Measurements from ENCODE around the gene ANKRD18B. TPM values are rescaled to one million over a fixed set of nuclear protein-coding genes. Genes with fewer than 3 reads are reported as not detected.
"Not testable (repeated sequence)": the region's sequence is repeated elsewhere in the genome, so short reads cannot be mapped to it uniquely, and the experiment has no call there.

The ANKRD18B gene
- total and polyA plus RNA-seq, 2 of the 8 experiments (the other 6 are each of a cell fraction or from before 2014, with no cell fraction given), result 1.6 to 13.8 TPM

DNA sequence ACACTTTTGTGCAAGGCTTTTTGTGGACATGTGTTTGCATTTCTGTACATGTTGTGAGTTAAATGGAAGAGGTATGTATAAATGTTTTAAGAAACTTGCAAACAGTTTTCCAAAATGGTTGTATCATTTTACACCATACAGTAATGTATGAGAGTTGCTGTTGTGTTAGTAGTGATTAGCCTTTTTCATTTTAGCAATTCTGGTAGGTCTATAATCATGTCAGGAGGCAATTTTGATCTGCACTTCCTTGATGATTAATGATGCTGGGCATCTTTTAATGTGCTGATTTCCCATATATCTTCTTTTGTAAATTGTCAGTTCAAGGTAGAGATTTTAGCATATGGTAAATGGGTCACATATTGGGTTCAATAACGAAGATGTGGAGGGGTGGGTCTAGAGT is 87.3 kb downstream of the ANKRD18B start (continued):
- no peak for TF ChIP-seq RFX5 (IDR thresholded peaks at IDR 0.05; ENCODE audit: borderline replicate concordance, low read depth, low read length)
- no peak for TF ChIP-seq EP300 (IDR thresholded peaks at IDR 0.05; ENCODE audit: borderline replicate concordance in 1 of 2, low read depth in 2 of 2, low read length in 2 of 2)
- TF ChIP-seq ZNF274 (IDR thresholded peaks at IDR 0.05; ENCODE audit: borderline replicate concordance, extremely low read depth, low read length), result no peak
- no peak for TF ChIP-seq YY1 (IDR thresholded peaks at IDR 0.05; ENCODE audit: low read depth, low read length)
- TF ChIP-seq BACH1 (IDR thresholded peaks at IDR 0.05; ENCODE audit: low read length), result no peak
- no peak for TF ChIP-seq EGR1 (IDR thresholded peaks at IDR 0.05; ENCODE audit: borderline replicate concordance, low read depth, low read length)
- TF ChIP-seq ATF3 (IDR thresholded peaks at IDR 0.05; ENCODE audit: insufficient read depth, low read depth, low read length), result no peak
- TF ChIP-seq HDAC2 (IDR thresholded peaks at IDR 0.05; ENCODE audit: borderline replicate concordance in 1 of 2, low read depth in 2 of 2, low read length in 2 of 2), result no peak

DNA sequence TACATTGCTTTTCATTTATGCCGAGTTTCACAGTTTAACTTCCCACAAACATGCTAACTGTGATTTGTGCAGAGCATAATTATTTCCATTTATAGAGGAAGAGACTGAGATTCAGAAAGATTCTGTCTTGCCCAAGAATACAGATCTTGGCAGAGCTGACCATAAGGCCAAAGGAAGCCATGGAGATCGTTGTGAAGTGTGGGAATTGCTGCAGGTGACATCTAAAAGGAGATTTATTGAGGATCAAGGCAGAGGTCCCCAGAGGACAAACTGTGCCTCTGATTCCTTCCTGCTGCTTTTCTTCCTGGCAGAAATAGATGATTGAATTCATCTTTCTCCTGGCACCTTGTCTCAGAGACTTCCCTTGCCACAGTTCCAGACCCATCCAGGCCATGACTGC is 88.4 kb downstream of the ANKRD18B start:
- H3K56ac ChIP-seq (replicated peaks; ENCODE audit: insufficient read length, low read depth, low read length); H2BK15ac ChIP-seq (ENCODE audit: low read length); H3K27ac ChIP-seq (ENCODE audit: low read depth, low read length); H2AFZ ChIP-seq (ENCODE audit: low read length); H3K9ac ChIP-seq (replicated peaks in 1 of 4; ENCODE audit: extremely low read depth in 1 of 4, low read depth in 3 of 4, low read length in 3 of 4); H3K23ac ChIP-seq (ENCODE audit: insufficient read length); H3K79me2 ChIP-seq (ENCODE audit: control insufficient read depth in 1 of 2, insufficient read depth in 2 of 2, low read length in 2 of 2); H3K4ac ChIP-seq (replicated peaks; ENCODE audit: insufficient read length, low read depth, low read length); H3K14ac ChIP-seq (ENCODE audit: insufficient read length); H3K4me3 ChIP-seq (ENCODE audit: extremely low read depth in 1 of 4, insufficient read depth in 2 of 4, low read depth in 3 of 4, low read length in 4 of 4); H2AK5ac ChIP-seq (ENCODE audit: low read depth, low read length); H3K9me3 ChIP-seq (ENCODE audit: insufficient read depth in 2 of 2, low read depth in 1 of 2, low read length in 1 of 2); H3K4me2 ChIP-seq (ENCODE audit: insufficient read depth in 1 of 2, low read depth in 2 of 2, low read length in 2 of 2); H4K20me1 ChIP-seq (replicated peaks in 1 of 2; ENCODE audit: control insufficient read depth in 1 of 2, insufficient read depth in 2 of 2, low read length in 2 of 2); H3K27me3 ChIP-seq (replicated peaks in 1 of 4; ENCODE audit: control insufficient read depth in 3 of 4, extremely low read depth in 1 of 4, insufficient read depth in 3 of 4, low read length in 3 of 4); H2BK5ac ChIP-seq (ENCODE audit: low read depth, low read length); H2BK120ac ChIP-seq (replicated peaks; ENCODE audit: low read depth, low read length); H3K18ac ChIP-seq (ENCODE audit: extremely low read depth, low read length); H4K8ac ChIP-seq (ENCODE audit: extremely low read depth, insufficient read depth, low read length); H3K23me2 ChIP-seq (ENCODE audit: low read depth, low read length); H2BK20ac ChIP-seq (ENCODE audit: low read length); H3K4me1 ChIP-seq (replicated peaks in 1 of 4; ENCODE audit: control insufficient read depth in 3 of 4, insufficient read depth in 4 of 4, low read length in 3 of 4); H2BK12ac ChIP-seq (ENCODE audit: low read depth, low read length); H4K5ac ChIP-seq (ENCODE audit: insufficient read length, low read depth, low read length); DNase-seq (ENCODE audit: low read depth in 1 of 2, low spot score in 2 of 2); H3K36me3 ChIP-seq (ENCODE audit: control insufficient read depth in 2 of 4, insufficient read depth in 4 of 4, low read length in 3 of 4); H3K79me1 ChIP-seq (ENCODE audit: low read depth, low read length); POLR2A ChIA-PET (ENCODE audit: partially characterized antibody); H4K91ac ChIP-seq (replicated peaks; ENCODE audit: insufficient read length, low read length); FAIRE-seq: not testable (repeated sequence)
- CTCF ChIA-PET (ENCODE audit: partially characterized antibody), result interaction anchor here (0.6 to 1.6 kb wide), 2 partner anchors 29 to 452 kb away, joined by 3 read pairs; no protein-coding TSS in a partner anchor
- 69% methylated on average over 2 of the region's 2 CpGs; no CpG with 5 or more reads in 1 of the 2 experiments for WGBS, 2 experiments (ENCODE audit: extremely low coverage in 1 of 2, insufficient coverage in 1 of 2, insufficient read length in 1 of 2, insufficient replicate concordance in 2 of 2, low coverage in 1 of 2, low lambda C conversion rate in 2 of 2, missing lambda C conversion rate in 1 of 2)
